ENCODE measurements around the gene DSTN.

Gene DSTN

GRCh38 chr20:17580895-17581294 lies 11.0 kb downstream of the DSTN start:
- DNase-seq (ENCODE audit: low spot score): no peak

GRCh38 chr20:17583126-17583525 lies 13.3 kb downstream of the DSTN start:
- DNase-seq (ENCODE audit: low spot score): no peak

- no peak for DNase-seq (ENCODE audit: low spot score)
These were observed 14.8 kb downstream of the DSTN start for GRCh38 chr20:17584689-17585088.

- DNase-seq (ENCODE audit: low spot score): no peak
These were observed 16.4 kb downstream of the DSTN start for GRCh38 chr20:17586250-17586649.

GRCh38 chr20:17587148-17587547 lies 17.3 kb downstream of the DSTN start:
- no peak for DNase-seq (ENCODE audit: low spot score)

- no peak for DNase-seq (ENCODE audit: low spot score)
These were observed 17.9 kb downstream of the DSTN start for GRCh38 chr20:17587824-17588223.

GRCh38 chr20:17589161-17589834 lies 19.4 kb downstream of the DSTN start:
- no peak for DNase-seq (ENCODE audit: low spot score)

- DNase-seq (ENCODE audit: low spot score): no peak
These were observed 20.4 kb downstream of the DSTN start for GRCh38 chr20:17590245-17590644.

- no peak for DNase-seq (ENCODE audit: low spot score)
These were observed 24.0 kb downstream of the DSTN start for GRCh38 chr20:17593902-17594301.

GRCh38 chr20:17594443-17594842 lies 24.6 kb downstream of the DSTN start:
- no peak for DNase-seq (ENCODE audit: low spot score)

- no peak for DNase-seq (ENCODE audit: low spot score)
These were observed 26.0 kb downstream of the DSTN start for GRCh38 chr20:17595856-17596255.

GRCh38 chr20:17598013-17598550 lies 28.2 kb downstream of the DSTN start:
- no peak for DNase-seq (ENCODE audit: low spot score)

- DNase-seq (ENCODE audit: low spot score): no peak
These were observed 32.1 kb downstream of the DSTN start for GRCh38 chr20:17601957-17602356.

GRCh38 chr20:17602493-17602892 lies 32.6 kb downstream of the DSTN start:
- DNase-seq (ENCODE audit: low spot score): no peak

GRCh38 chr20:17605131-17605660 lies 35.3 kb downstream of the DSTN start:
- peak; percentile 18 for DNase-seq (ENCODE audit: low spot score)

GRCh38 chr20:17606001-17606400 lies 36.1 kb downstream of the DSTN start:
- no peak for DNase-seq (ENCODE audit: low spot score)

- no peak for DNase-seq (ENCODE audit: low spot score)
These were observed 39.0 kb downstream of the DSTN start for GRCh38 chr20:17608701-17609497.

GRCh38 chr20:17609811-17610377 lies 40.0 kb downstream of the DSTN start:
- no peak for DNase-seq (ENCODE audit: low spot score)

GRCh38 chr20:17610566-17611289 lies 40.9 kb downstream of the DSTN start:
- DNase-seq (ENCODE audit: low spot score): no peak

- DNase-seq (ENCODE audit: low spot score): no peak
These were observed 41.3 kb downstream of the DSTN start for GRCh38 chr20:17611290-17611539.

GRCh38 chr20:17611540-17612286 lies 41.8 kb downstream of the DSTN start:
- peak; percentile 72 for DNase-seq (ENCODE audit: low spot score)
